Activated CD8-positive, alpha-beta memory T cell treated with anti-CD3 and anti-CD28 coated beads, Interleukin-2, amount 50 U/mL, for 1 hour (primary cell): Measurements from ENCODE around the gene LRMDA.

Experiments
- DNase-seq: peaks from one replicate; pipeline ENCODE4 v3.0.0-alpha.2; 2020; ENCODE audit errors: extremely low read depth

LRMDA gene

GRCh38 chr10:75774783-75775490, 343.5 kb downstream of the LRMDA start:
- no peak for DNase-seq

- no peak for DNase-seq
Measured at GRCh38 chr10:75776738-75777504, 345.5 kb downstream of the LRMDA start.

- no peak for DNase-seq
Measured at GRCh38 chr10:75778665-75779064, 347.2 kb downstream of the LRMDA start.

GRCh38 chr10:75779276-75779675, 347.9 kb downstream of the LRMDA start:
- DNase-seq: no peak

- no peak for DNase-seq
Measured at GRCh38 chr10:75782463-75783248, 351.2 kb downstream of the LRMDA start.

- DNase-seq: no peak
Measured at GRCh38 chr10:75788394-75789205, 357.2 kb downstream of the LRMDA start.

- no peak for DNase-seq
Measured at GRCh38 chr10:75793848-75794247, 362.4 kb downstream of the LRMDA start.

GRCh38 chr10:75801121-75801520, 369.7 kb downstream of the LRMDA start:
- DNase-seq: no peak

GRCh38 chr10:75801661-75802060, 370.2 kb downstream of the LRMDA start:
- no peak for DNase-seq

GRCh38 chr10:75803121-75803520, 371.7 kb downstream of the LRMDA start:
- DNase-seq: no peak

- no peak for DNase-seq
Measured at GRCh38 chr10:75803816-75804552, 372.6 kb downstream of the LRMDA start.

- no peak for DNase-seq
Measured at GRCh38 chr10:75806186-75806585, 374.8 kb downstream of the LRMDA start.

- DNase-seq: no peak
Measured at GRCh38 chr10:75807456-75807855, 376.0 kb downstream of the LRMDA start.

- DNase-seq: no peak
Measured at GRCh38 chr10:75809003-75809402, 377.6 kb downstream of the LRMDA start.

- DNase-seq: no peak
Measured at GRCh38 chr10:75814014-75814413, 382.6 kb downstream of the LRMDA start.

- no peak for DNase-seq
Measured at GRCh38 chr10:75815066-75815465, 383.6 kb downstream of the LRMDA start.

GRCh38 chr10:75817198-75817597, 385.8 kb downstream of the LRMDA start:
- no peak for DNase-seq

- no peak for DNase-seq
Measured at GRCh38 chr10:75818552-75818951, 387.1 kb downstream of the LRMDA start.

- no peak for DNase-seq
Measured at GRCh38 chr10:75825235-75825634, 393.8 kb downstream of the LRMDA start.

- no peak for DNase-seq
Measured at GRCh38 chr10:75825661-75826060, 394.2 kb downstream of the LRMDA start.

GRCh38 chr10:75826846-75827245, 395.4 kb downstream of the LRMDA start:
- no peak for DNase-seq
